ENCODE measurements around the gene GALNTL6.

The GALNTL6 gene

GRCh38 chr4:172619218-172619617 is 806.0 kb downstream of the GALNTL6 start:
- no peaks in the 10 kb centered on the region for H3K27me3 ChIP-seq (ENCODE audit: insufficient read depth, poor library complexity, severe bottlenecking)
- no peak for TF ChIP-seq CTCF (IDR thresholded peaks at IDR 0.05; ENCODE audit: poor library complexity, severe bottlenecking)
- H3K4me3 ChIP-seq (ENCODE audit: severe bottlenecking) = no peak overlapping the region
- no peak overlapping the region for H3K27ac ChIP-seq (ENCODE audit: poor library complexity, severe bottlenecking)
- DNase-seq (ENCODE audit: low spot score) (no peak), ATAC-seq (ENCODE audit: low read depth) (no peak)
- H3K9me3 ChIP-seq (ENCODE audit: severe bottlenecking) = no peaks in the 10 kb centered on the region
- H3K4me1 ChIP-seq (ENCODE audit: insufficient read depth, poor library complexity, severe bottlenecking) = no peaks in the 10 kb centered on the region
- no peaks in the 10 kb centered on the region for H3K36me3 ChIP-seq (ENCODE audit: low read depth)

GRCh38 chr4:172619798-172620197 is 806.6 kb downstream of the GALNTL6 start:
- DNase-seq (ENCODE audit: low spot score) (no peak), ATAC-seq (ENCODE audit: low read depth) (no peak)

GRCh38 chr4:172628263-172628662 is 815.1 kb downstream of the GALNTL6 start:
- DNase-seq (ENCODE audit: low spot score) = no peak
- Histone ChIP-seq H3K4me1 (ENCODE audit: insufficient read depth, poor library complexity, severe bottlenecking) (no peaks in the 10 kb centered on the region), H3K27ac (ENCODE audit: poor library complexity, severe bottlenecking) (no peak overlapping the region), H3K36me3 (ENCODE audit: low read depth) (no peaks in the 10 kb centered on the region), H3K9me3 (ENCODE audit: severe bottlenecking) (no peaks in the 10 kb centered on the region), H3K27me3 (ENCODE audit: insufficient read depth, poor library complexity, severe bottlenecking) (peaks cover 3% of the 10 kb centered on the region), H3K4me3 (ENCODE audit: severe bottlenecking) (no peak overlapping the region)
- TF ChIP-seq CTCF (IDR thresholded peaks at IDR 0.05; ENCODE audit: poor library complexity, severe bottlenecking) = no peak
- ATAC-seq (ENCODE audit: low read depth) = no peak

More at GRCh38 chr4:172619798-172620197, 806.6 kb downstream of the GALNTL6 start:
- no peak for TF ChIP-seq CTCF (IDR thresholded peaks at IDR 0.05; ENCODE audit: poor library complexity, severe bottlenecking)
- Histone ChIP-seq H3K27ac (ENCODE audit: poor library complexity, severe bottlenecking) (no peak overlapping the region), H3K4me3 (ENCODE audit: severe bottlenecking) (no peak overlapping the region), H3K36me3 (ENCODE audit: low read depth) (no peaks in the 10 kb centered on the region), H3K4me1 (ENCODE audit: insufficient read depth, poor library complexity, severe bottlenecking) (no peaks in the 10 kb centered on the region), H3K9me3 (ENCODE audit: severe bottlenecking) (no peaks in the 10 kb centered on the region), H3K27me3 (ENCODE audit: insufficient read depth, poor library complexity, severe bottlenecking) (no peaks in the 10 kb centered on the region)

- H3K4me3 ChIP-seq (ENCODE audit: severe bottlenecking) = no peak overlapping the region
- no peak for TF ChIP-seq CTCF (IDR thresholded peaks at IDR 0.05; ENCODE audit: poor library complexity, severe bottlenecking)
- peaks cover 3% of the 10 kb centered on the region for H3K27me3 ChIP-seq (ENCODE audit: insufficient read depth, poor library complexity, severe bottlenecking)
- no peaks in the 10 kb centered on the region for H3K4me1 ChIP-seq (ENCODE audit: insufficient read depth, poor library complexity, severe bottlenecking)
- no peaks in the 10 kb centered on the region for H3K9me3 ChIP-seq (ENCODE audit: severe bottlenecking)
- no peak overlapping the region for H3K27ac ChIP-seq (ENCODE audit: poor library complexity, severe bottlenecking)
- ATAC-seq (ENCODE audit: low read depth) = no peak
- H3K36me3 ChIP-seq (ENCODE audit: low read depth) = no peaks in the 10 kb centered on the region
- DNase-seq (ENCODE audit: low spot score) = no peak
Observed at GRCh38 chr4:172630280-172630679, 817.1 kb downstream of the GALNTL6 start.

- H3K4me1 ChIP-seq (ENCODE audit: insufficient read depth, poor library complexity, severe bottlenecking) = no peaks in the 10 kb centered on the region
- H3K27me3 ChIP-seq (ENCODE audit: insufficient read depth, poor library complexity, severe bottlenecking) = peaks cover 3% of the 10 kb centered on the region
- TF ChIP-seq CTCF (IDR thresholded peaks at IDR 0.05; ENCODE audit: poor library complexity, severe bottlenecking) = no peak
- no peak overlapping the region for H3K27ac ChIP-seq (ENCODE audit: poor library complexity, severe bottlenecking)
- H3K36me3 ChIP-seq (ENCODE audit: low read depth) = no peaks in the 10 kb centered on the region
- H3K4me3 ChIP-seq (ENCODE audit: severe bottlenecking) = no peak overlapping the region
- ATAC-seq (ENCODE audit: low read depth) (no peak), DNase-seq (ENCODE audit: low spot score) (no peak)
- H3K9me3 ChIP-seq (ENCODE audit: severe bottlenecking) = no peaks in the 10 kb centered on the region
Observed at GRCh38 chr4:172631832-172632231, 818.6 kb downstream of the GALNTL6 start.

Data from RWPE2 (cell line).